HG03066 (cell line): ENCODE results near the gene LRRC37B.
"Not testable (repeated sequence)": the region's sequence is repeated elsewhere in the genome, so short reads cannot be mapped to it uniquely, and the experiment has no call there.

Experiments used
- ATAC-seq: cut with Tn5 transposase; IDR thresholded peaks from one replicate; pipeline ENCODE4 v1.9.1; 2021; ENCODE audit warnings: low read depth; ENCODE audit not compliant: unreplicated experiment

The LRRC37B gene

GRCh38 chr17:32040246-32040645, 33.1 kb downstream of the LRRC37B start:
- not testable (repeated sequence) for ATAC-seq

GRCh38 chr17:32041306-32041875, 34.2 kb downstream of the LRRC37B start:
- ATAC-seq: not testable (repeated sequence)

DNA sequence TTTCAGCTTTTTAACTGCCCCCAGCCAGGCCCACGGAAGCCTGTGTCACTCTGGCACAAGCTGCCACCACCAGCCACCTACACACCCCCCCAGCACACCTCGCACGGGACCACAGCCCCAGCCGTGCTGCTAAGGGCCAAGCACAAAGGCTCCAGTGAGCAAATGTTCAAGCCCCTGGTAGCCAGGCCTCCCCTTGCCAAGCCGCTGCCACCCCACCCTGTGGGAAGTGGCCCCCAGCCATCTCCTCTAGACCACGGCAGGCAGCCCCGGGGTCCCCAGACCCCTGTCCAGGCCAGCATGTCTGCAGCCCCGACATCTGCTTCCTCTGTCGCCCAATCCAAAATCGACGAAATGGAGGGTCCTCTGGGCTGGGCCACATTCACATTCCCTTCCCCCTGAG, 35.1 kb downstream of the LRRC37B start:
- ATAC-seq: not testable (repeated sequence)

GRCh38 chr17:32045611-32046010, 38.4 kb downstream of the LRRC37B start:
- not testable (repeated sequence) for ATAC-seq

GRCh38 chr17:32047663-32048062, 40.5 kb downstream of the LRRC37B start:
- not testable (repeated sequence) for ATAC-seq

GRCh38 chr17:32054985-32055384, 47.8 kb downstream of the LRRC37B start:
- ATAC-seq: not testable (repeated sequence)

GRCh38 chr17:32055425-32055824, 48.2 kb downstream of the LRRC37B start:
- ATAC-seq: not testable (repeated sequence)

- not testable (repeated sequence) for ATAC-seq
Measured at GRCh38 chr17:32056500-32056899, 49.3 kb downstream of the LRRC37B start.

DNA sequence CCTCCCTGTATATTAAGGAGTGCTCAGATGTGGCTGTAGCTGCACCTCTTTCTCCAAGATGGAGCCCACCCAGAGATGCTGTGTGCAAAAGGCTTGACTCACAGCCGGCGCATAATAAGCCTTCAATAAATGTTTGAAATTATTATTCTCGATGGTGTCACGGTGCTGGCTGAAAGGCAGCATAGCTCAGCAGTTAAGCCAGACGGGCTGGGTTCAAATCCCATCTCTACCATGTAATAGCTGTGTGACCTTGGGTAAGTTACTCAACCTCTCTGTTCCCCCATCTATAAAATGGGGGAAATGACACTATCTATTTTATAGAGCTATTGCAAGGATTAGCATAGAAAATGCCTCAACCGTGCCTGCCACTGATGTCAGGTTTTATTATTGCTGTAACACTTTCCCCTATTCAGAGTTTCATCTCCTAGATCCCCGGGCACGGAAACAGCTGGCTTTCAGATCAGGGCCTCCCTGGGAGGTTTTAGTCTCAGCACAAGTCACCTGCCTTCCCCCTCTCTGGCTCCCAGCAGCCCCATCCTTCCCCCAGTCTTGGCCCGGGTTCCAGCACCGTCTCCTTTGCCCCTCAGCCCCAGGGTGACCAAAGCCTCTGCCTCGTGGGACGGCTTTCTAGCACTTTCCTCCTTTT, 50.4 kb downstream of the LRRC37B start:
- ATAC-seq: not testable (repeated sequence)

GRCh38 chr17:32060695-32061094, 53.5 kb downstream of the LRRC37B start:
- ATAC-seq: not testable (repeated sequence)

DNA sequence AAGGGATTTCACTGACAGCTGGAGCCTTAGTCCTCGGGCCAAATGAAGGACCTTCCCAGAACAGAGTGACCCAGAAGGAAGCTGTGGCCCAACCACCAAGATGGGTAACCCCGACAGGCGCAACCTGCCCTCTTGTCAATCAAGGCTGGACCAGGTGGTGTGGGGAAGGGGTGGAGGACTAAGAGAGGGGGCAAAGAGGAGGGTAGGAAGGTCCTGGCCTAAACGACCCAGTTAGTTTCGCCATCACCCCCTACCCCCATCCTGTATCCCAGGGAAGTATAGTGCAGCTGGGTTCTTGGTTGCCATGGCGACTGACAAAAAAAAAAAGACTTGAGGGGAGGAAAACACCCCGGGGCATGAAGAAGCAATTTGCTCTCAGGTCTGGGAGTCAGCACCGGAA, 54.7 kb downstream of the LRRC37B start:
- ATAC-seq: not testable (repeated sequence)

GRCh38 chr17:32064091-32064490, 56.9 kb downstream of the LRRC37B start:
- ATAC-seq: not testable (repeated sequence)

GRCh38 chr17:32066123-32066680, 59.0 kb downstream of the LRRC37B start:
- ATAC-seq: not testable (repeated sequence)

DNA sequence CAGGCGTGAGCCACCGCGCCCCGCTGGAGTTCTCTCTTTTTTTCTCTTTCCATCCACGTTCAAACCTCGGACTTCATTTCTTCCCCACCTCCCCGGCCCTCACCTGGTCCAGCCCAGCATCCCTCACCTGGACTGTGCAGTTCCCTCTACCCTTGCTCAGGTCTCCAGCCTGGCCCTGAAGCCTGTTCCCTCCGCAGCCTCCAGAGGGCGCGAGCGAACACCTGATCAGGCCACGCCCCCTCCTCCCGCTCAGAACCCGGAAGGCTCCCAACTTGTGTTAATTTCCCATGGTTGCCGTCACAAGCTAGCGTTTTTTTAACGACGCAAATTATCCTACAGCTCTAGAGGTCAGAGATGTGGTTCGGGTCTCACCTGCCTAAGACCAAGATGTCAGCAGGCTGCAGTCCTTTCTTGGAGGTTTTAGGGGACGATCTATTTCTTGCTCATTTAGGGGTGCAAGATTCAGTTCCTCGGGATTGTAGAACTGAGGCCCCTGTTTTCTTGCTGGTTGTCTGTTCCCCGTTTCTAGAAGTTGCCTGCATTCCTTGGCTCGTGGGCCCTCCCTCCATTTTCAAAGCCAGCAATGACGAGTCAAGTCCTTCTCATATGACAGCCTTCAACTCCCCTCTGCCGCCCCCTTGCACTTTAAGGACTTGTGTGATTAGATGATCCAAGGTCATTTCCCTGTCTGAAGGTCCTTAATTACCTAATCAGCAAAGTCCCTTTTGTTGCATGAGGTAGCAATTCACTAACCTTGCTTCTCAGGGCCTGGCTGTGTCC, 59.9 kb downstream of the LRRC37B start:
- not testable (repeated sequence) for ATAC-seq

DNA sequence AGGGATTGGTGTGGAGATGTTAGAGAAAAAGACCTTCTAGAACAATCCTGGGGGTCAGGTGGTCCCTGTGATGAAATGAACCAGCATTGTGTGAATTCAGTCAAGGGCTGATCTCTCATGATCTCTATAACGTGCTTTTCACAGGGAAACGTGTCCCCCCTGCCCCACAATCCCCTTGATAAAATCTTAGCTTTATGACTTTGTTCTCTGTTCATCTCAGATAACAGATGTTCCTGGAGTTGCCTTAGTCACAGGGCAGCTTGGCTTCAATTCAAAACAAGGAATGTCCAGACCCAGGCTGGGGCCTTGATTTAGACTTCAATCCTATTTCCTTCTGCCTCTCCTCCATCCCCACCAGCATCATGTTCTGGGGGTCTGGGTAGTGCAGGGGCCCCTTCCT, 61.9 kb downstream of the LRRC37B start:
- ATAC-seq: not testable (repeated sequence)

DNA sequence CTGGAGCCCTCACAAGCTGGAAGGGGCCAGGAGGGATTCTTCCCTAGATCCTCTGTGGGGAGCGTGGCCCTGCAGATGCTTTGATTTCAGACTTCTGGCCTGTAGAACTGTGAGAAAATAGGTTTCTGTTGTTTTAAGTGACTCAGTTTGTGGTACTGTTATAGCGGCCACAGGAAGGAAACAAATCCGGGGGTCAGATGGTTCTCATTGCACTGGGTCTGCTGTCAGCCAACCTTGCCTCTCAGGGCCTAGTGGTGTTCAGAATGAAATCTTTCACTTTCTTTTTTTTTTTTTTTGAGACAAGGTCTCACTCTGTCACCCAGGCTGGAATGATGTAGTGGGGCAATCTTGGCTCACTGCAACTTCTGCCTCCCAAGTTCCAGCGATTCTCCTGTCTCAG, 64.8 kb downstream of the LRRC37B start:
- not testable (repeated sequence) for ATAC-seq

DNA sequence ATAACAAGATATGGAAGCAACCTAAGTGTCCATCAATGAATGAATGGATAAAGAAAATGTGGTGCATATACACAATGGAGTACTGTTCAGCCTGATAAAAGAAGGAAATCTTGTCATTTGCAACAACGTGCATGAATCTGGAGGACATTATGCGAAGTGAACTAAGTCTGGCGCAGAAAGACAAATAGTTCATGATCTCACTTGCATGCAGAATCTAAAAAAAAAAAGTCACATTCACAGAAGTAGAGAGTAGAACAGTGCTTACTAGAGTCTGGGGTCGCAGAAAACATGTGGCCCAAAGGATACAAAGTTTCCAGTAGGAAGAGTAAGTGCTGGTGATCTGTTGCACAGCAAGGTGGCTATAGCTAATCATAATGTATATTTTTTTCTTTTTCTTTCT, 65.9 kb downstream of the LRRC37B start:
- ATAC-seq: not testable (repeated sequence)

DNA sequence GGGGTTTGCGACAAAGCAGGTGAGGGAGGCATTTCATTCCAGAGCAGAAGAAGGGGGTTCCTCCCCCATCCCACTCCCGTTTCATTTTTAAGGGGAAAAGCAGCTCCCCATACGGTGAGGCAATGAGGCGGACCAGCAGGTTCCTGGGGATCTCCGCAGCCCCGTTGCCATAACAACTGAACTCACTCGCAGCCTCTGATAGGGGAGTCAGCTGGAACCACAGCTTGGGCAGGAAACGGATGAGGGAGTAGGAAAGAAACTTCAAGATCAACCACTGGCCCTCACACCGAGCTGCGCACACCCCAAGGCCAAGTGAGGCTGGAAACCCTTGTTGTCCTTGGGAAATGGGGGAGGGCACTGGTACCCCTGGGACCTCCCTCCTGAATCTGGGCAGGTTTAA, 72.6 kb downstream of the LRRC37B start:
- peak; percentile 66 for ATAC-seq

- ATAC-seq: not testable (repeated sequence)
Measured at GRCh38 chr17:32083550-32083979, 76.4 kb downstream of the LRRC37B start.

GRCh38 chr17:32084003-32084941, 77.1 kb downstream of the LRRC37B start:
- ATAC-seq: not testable (repeated sequence)
